ENCODE results near the gene C8A.

C8A gene

GRCh38 chr1:56835657-56836056 lies 18.9 kb upstream of the C8A start:
- no peak for TF ChIP-seq CTCF (conservative IDR thresholded peaks at IDR 0.05; ENCODE audit: control insufficient read depth, insufficient read depth, low read depth, low read length)
- H3K4me3 ChIP-seq (ENCODE audit: control insufficient read depth, low read depth, low read length), result no peak overlapping the region
- DNase-seq (ENCODE audit: low read depth), result no peak

- H3K4me3 ChIP-seq (ENCODE audit: control insufficient read depth, low read depth, low read length), result no peak overlapping the region
- DNase-seq (ENCODE audit: low read depth), result no peak
- no peak for TF ChIP-seq CTCF (conservative IDR thresholded peaks at IDR 0.05; ENCODE audit: control insufficient read depth, insufficient read depth, low read depth, low read length)
Observed at GRCh38 chr1:56836359-56836758, 18.2 kb upstream of the C8A start.

- DNase-seq (ENCODE audit: low read depth), result no peak
- H3K4me3 ChIP-seq (ENCODE audit: control insufficient read depth, low read depth, low read length), result no peak overlapping the region
- TF ChIP-seq CTCF (conservative IDR thresholded peaks at IDR 0.05; ENCODE audit: control insufficient read depth, insufficient read depth, low read depth, low read length), result no peak
Observed at GRCh38 chr1:56837244-56837939, 17.2 kb upstream of the C8A start.

GRCh38 chr1:56838759-56839158 lies 15.8 kb upstream of the C8A start:
- no peak overlapping the region for H3K4me3 ChIP-seq (ENCODE audit: control insufficient read depth, low read depth, low read length)
- DNase-seq (ENCODE audit: low read depth), result peak; percentile 70
- no peak for TF ChIP-seq CTCF (conservative IDR thresholded peaks at IDR 0.05; ENCODE audit: control insufficient read depth, insufficient read depth, low read depth, low read length)

GRCh38 chr1:56843544-56843943 lies 11.1 kb upstream of the C8A start:
- no peak for TF ChIP-seq CTCF (conservative IDR thresholded peaks at IDR 0.05; ENCODE audit: control insufficient read depth, insufficient read depth, low read depth, low read length)
- H3K4me3 ChIP-seq (ENCODE audit: control insufficient read depth, low read depth, low read length), result no peak overlapping the region
- DNase-seq (ENCODE audit: low read depth), result no peak

GRCh38 chr1:56844545-56845136 lies 10.0 kb upstream of the C8A start:
- TF ChIP-seq CTCF (conservative IDR thresholded peaks at IDR 0.05; ENCODE audit: control insufficient read depth, insufficient read depth, low read depth, low read length), result no peak
- H3K4me3 ChIP-seq (ENCODE audit: control insufficient read depth, low read depth, low read length), result no peak overlapping the region
- no peak for DNase-seq (ENCODE audit: low read depth)

Measured in fibroblast of mammary gland (primary cell).